ENCODE data around the gene MDM4. TPM values are rescaled to one million over a fixed set of nuclear protein-coding genes. Genes with fewer than 3 reads are reported as not detected.

MDM4 gene
- total RNA-seq, 1 experiment from 2014 or later, result 56.5 TPM

DNA sequence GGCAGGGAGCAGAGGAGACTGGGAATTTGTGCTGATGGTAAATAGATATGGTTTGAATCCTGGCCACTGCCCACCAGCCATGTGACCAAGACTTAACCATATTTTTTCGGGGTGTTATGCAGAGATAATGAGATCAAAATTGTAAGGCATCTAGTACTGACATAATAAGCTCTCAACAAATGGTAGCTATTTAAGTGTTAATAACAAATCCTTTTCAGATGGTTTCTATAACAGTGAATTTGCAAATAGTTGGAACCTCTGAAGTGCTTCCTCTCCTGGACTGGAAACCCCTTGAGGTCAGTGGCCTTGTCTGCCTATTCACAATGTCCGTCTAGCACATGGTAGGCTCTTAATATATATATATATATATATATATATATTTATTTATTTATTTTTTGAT is 64.7 kb downstream of the MDM4 start:
- Mint-ChIP-seq H3K4me1 (ENCODE audit: low read depth, unreplicated experiment) (no peaks in the 10 kb centered on the region), H3K27ac (ENCODE audit: unreplicated experiment) (no peak overlapping the region), H3K27me3 (ENCODE audit: insufficient read depth, unreplicated experiment) (no peaks in the 10 kb centered on the region), H3K9me3 (ENCODE audit: unreplicated experiment) (no peaks in the 10 kb centered on the region), H3K4me3 (ENCODE audit: unreplicated experiment) (no peak overlapping the region), H3K36me3 (ENCODE audit: insufficient read depth, unreplicated experiment) (no peaks in the 10 kb centered on the region)
- intact Hi-C loops (cut with micrococcal nuclease; ENCODE audit: unreplicated experiment), result no loop called here
- ChIA-PET POLR2A (no interaction called here), CTCF (no interaction called here)
- H3K9me3 ChIP-seq, result no peaks in the 10 kb centered on the region
- H3K4me3 ChIP-seq (ENCODE audit: low read depth, low read length), result no peak overlapping the region
- H3K4me1 ChIP-seq, result 0 out of 2 replicates have a peak, but pooled peaks cover 4% of the 10 kb centered on the region
- H3K27me3 ChIP-seq (replicated peaks; ENCODE audit: control insufficient read depth, insufficient read depth, low read length), result no peaks in the 10 kb centered on the region
- BruUV-seq (replicated peaks), result no TSS peak
- TF ChIP-seq, protein P1, sequence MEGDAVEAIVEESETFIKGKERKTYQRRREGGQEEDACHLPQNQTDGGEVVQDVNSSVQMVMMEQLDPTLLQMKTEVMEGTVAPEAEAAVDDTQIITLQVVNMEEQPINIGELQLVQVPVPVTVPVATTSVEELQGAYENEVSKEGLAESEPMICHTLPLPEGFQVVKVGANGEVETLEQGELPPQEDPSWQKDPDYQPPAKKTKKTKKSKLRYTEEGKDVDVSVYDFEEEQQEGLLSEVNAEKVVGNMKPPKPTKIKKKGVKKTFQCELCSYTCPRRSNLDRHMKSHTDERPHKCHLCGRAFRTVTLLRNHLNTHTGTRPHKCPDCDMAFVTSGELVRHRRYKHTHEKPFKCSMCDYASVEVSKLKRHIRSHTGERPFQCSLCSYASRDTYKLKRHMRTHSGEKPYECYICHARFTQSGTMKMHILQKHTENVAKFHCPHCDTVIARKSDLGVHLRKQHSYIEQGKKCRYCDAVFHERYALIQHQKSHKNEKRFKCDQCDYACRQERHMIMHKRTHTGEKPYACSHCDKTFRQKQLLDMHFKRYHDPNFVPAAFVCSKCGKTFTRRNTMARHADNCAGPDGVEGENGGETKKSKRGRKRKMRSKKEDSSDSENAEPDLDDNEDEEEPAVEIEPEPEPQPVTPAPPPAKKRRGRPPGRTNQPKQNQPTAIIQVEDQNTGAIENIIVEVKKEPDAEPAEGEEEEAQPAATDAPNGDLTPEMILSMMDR (IDR thresholded peaks at IDR 0.05; ENCODE audit: insufficient read depth in 1 of 2, low read depth in 1 of 2, low read length in 1 of 2, severe bottlenecking in 1 of 2, unreplicated experiment in 1 of 2), result no peak
- no peak for DNase-seq
- H3K36me3 ChIP-seq (ENCODE audit: control insufficient read depth, insufficient read depth, low read length), result no peaks in the 10 kb centered on the region

DNA sequence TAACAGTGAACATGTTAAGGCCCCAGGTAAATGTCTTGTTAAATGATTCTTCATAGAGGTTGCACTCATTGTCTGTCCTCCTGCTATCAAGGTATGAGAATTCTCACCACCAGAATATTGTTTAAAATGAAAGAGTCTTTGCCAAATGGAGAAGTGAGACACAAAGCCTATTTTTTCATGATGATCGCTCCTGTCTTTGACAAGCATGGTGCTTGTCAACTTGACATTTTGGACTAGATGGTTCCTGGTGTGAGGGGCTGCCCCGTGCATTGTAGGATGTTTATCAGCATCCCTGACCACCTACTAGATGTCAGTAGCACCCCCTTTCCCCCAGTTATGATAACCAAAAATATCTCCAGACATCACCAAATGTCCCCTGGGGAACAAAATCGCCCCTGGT is 65.6 kb downstream of the MDM4 start:
- H3K4me1 ChIP-seq, result no peaks in the 10 kb centered on the region
- no peaks in the 10 kb centered on the region for H3K36me3 ChIP-seq (ENCODE audit: control insufficient read depth, insufficient read depth, low read length)
- BruUV-seq (replicated peaks), result no TSS peak
- H3K9me3 ChIP-seq, result no peaks in the 10 kb centered on the region
- no peaks in the 10 kb centered on the region for H3K4me1 Mint-ChIP-seq (ENCODE audit: low read depth, unreplicated experiment)
- H3K27me3 Mint-ChIP-seq (ENCODE audit: insufficient read depth, unreplicated experiment), result no peaks in the 10 kb centered on the region
- no peak overlapping the region for H3K27ac Mint-ChIP-seq (ENCODE audit: unreplicated experiment)
- intact Hi-C loops (cut with micrococcal nuclease; ENCODE audit: unreplicated experiment), result no loop called here
- TF ChIP-seq, protein P1 (IDR thresholded peaks at IDR 0.05; ENCODE audit: insufficient read depth in 1 of 2, low read depth in 1 of 2, low read length in 1 of 2, severe bottlenecking in 1 of 2, unreplicated experiment in 1 of 2), result no peak
- no peaks in the 10 kb centered on the region for H3K9me3 Mint-ChIP-seq (ENCODE audit: unreplicated experiment)
- ChIA-PET CTCF (no interaction called here), POLR2A (no interaction called here)
- no peaks in the 10 kb centered on the region for H3K27me3 ChIP-seq (replicated peaks; ENCODE audit: control insufficient read depth, insufficient read depth, low read length)
- H3K4me3 ChIP-seq (ENCODE audit: low read depth, low read length), result no peak overlapping the region
- no peak overlapping the region for H3K4me3 Mint-ChIP-seq (ENCODE audit: unreplicated experiment)
- DNase-seq, result no peak
- no peaks in the 10 kb centered on the region for H3K36me3 Mint-ChIP-seq (ENCODE audit: insufficient read depth, unreplicated experiment)

DNA sequence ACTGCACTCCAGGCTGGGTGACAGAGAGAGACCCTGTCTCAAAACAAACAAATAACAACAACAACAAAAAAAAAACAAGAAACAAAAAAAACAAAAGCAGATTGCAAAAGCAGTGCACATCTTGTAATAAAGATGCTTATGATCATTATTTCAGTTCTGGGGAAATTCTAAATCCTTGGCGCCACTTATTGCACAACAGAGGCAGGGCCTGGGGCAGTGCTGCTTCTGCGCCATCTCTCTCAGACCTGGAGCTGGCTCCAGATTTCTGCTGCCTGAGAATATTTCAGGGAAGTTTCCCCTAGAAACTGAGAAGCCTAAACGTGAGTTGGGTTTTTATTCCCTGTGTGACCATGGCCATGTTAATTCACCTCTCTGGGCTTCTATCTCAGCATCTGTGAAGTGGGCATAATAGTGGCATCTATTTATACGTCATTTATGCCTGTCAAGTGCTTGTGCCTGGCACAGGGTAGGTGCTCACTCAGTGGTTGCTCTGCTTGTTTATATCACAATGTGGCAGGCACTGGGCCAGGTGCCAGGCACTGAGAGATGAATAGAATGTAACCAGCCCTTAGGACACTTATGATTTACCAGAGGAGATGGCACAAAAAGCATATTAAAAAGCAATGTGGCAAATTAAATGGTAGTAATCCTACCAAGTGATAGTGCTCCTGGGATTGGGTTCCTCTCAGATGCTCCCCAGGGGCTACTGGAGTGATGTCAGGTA is 67.9 kb downstream of the MDM4 start:
- Histone ChIP-seq H3K36me3 (ENCODE audit: control insufficient read depth, insufficient read depth, low read length) (no peaks in the 10 kb centered on the region), H3K4me3 (ENCODE audit: low read depth, low read length) (no peak overlapping the region), H3K9me3 (no peaks in the 10 kb centered on the region), H3K4me1 (no peaks in the 10 kb centered on the region; the same call in 1 of the 2 replicates), H3K27me3 (replicated peaks; ENCODE audit: control insufficient read depth, insufficient read depth, low read length) (no peaks in the 10 kb centered on the region)
- Mint-ChIP-seq H3K36me3 (ENCODE audit: insufficient read depth, unreplicated experiment) (no peaks in the 10 kb centered on the region), H3K4me1 (ENCODE audit: low read depth, unreplicated experiment) (peaks cover 2% of the 10 kb centered on the region), H3K27me3 (ENCODE audit: insufficient read depth, unreplicated experiment) (no peaks in the 10 kb centered on the region), H3K4me3 (ENCODE audit: unreplicated experiment) (no peak overlapping the region), H3K27ac (ENCODE audit: unreplicated experiment) (no peak overlapping the region), H3K9me3 (ENCODE audit: unreplicated experiment) (no peaks in the 10 kb centered on the region)
- TF ChIP-seq, protein P1 (IDR thresholded peaks at IDR 0.05; ENCODE audit: insufficient read depth in 1 of 2, low read depth in 1 of 2, low read length in 1 of 2, severe bottlenecking in 1 of 2, unreplicated experiment in 1 of 2), result no peak
- DNase-seq, result no peak
- intact Hi-C loops (cut with micrococcal nuclease; ENCODE audit: unreplicated experiment), result no loop called here
- BruUV-seq (replicated peaks), result no TSS peak
- ChIA-PET CTCF (no interaction called here), POLR2A (no interaction called here)
